ENCODE measurements around the gene ANKRD22. TPM values are rescaled to one million over a fixed set of nuclear protein-coding genes. Genes with fewer than 3 reads are reported as not detected.

Gene ANKRD22
- total and polyA plus RNA-seq, 2 donors (not counting 3 experiments of a cell fraction or from before 2014, with no cell fraction given): not detected

DNA sequence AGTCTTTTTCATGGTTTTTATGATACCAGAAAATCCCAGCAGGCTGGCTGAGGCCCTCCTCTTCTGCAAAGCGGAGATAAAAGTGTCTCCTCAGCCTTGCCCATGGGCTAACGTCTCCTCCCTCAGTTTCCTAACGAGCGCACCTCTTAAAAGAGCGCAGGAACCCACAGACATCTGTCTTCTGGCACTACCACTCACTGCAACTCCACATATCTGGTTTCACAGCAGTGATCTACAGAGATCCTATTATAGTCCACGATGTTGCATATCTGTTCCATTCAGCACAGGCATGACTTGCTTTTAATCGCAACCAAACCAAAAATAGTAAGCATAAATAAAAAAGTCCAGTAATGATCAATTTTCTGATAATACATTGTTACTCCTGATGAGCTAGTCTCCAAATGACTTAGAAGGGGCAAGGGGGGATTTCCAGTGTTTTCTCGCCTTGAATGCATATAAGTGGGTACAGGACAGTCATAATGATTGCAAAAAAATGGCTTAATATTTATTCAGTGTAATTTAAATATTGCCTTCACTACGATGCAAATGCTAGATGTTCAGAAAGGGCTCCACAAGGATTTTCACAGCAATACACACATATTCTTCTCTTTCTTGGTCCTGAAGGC, 20.9 kb downstream of the ANKRD22 start:
- Histone ChIP-seq H3K9ac (replicated peaks; ENCODE audit: extremely low read depth, insufficient read depth, low read length) (no peak overlapping the region), H3K36me3 (ENCODE audit: control insufficient read depth in 2 of 2, extremely low read depth in 1 of 2, insufficient read depth in 2 of 2, low read length in 2 of 2) (no peaks in the 10 kb centered on the region), H4K20me1 (replicated peaks; ENCODE audit: control insufficient read depth, extremely low read depth, insufficient read depth, low read length) (no peaks in the 10 kb centered on the region), H2AFZ (ENCODE audit: low read depth, low read length) (no peak overlapping the region), H3K4me1 (ENCODE audit: control insufficient read depth, extremely low read depth, insufficient read depth, low read length) (no peaks in the 10 kb centered on the region), H3K9me3 (replicated peaks; ENCODE audit: control insufficient read depth, insufficient read depth, low read length) (no peaks in the 10 kb centered on the region), H3K27ac (ENCODE audit: insufficient read depth, low read depth, low read length) (no peak overlapping the region), H3K27me3 (ENCODE audit: control insufficient read depth in 2 of 2, insufficient read depth in 2 of 2, low read length in 2 of 2) (peaks cover 0 to 2% of the 10 kb centered on the region in 2 experiments), H3K79me2 (ENCODE audit: control insufficient read depth, insufficient read depth, low read length) (no peaks in the 10 kb centered on the region), H3K9me1 (replicated peaks; ENCODE audit: control insufficient read depth, extremely low read depth, insufficient read depth, low read length) (no peaks in the 10 kb centered on the region), H3K4me2 (ENCODE audit: insufficient read depth, low read length) (no peak overlapping the region), H3K4me3 (replicated peaks in 1 of 3; ENCODE audit: insufficient read depth in 1 of 3, low read depth in 1 of 3, low read length in 3 of 3) (no peak overlapping the region)
- POLR2A ChIA-PET: no interaction called here
- FAIRE-seq (no peak), DNase-seq (ENCODE audit: low read depth, low spot score) (no peak)
- TF ChIP-seq, protein P1, sequence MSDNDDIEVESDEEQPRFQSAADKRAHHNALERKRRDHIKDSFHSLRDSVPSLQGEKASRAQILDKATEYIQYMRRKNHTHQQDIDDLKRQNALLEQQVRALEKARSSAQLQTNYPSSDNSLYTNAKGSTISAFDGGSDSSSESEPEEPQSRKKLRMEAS (IDR thresholded peaks at IDR 0.05; ENCODE audit: insufficient read depth, insufficient read length): no peak
- TF ChIP-seq, protein P2, sequence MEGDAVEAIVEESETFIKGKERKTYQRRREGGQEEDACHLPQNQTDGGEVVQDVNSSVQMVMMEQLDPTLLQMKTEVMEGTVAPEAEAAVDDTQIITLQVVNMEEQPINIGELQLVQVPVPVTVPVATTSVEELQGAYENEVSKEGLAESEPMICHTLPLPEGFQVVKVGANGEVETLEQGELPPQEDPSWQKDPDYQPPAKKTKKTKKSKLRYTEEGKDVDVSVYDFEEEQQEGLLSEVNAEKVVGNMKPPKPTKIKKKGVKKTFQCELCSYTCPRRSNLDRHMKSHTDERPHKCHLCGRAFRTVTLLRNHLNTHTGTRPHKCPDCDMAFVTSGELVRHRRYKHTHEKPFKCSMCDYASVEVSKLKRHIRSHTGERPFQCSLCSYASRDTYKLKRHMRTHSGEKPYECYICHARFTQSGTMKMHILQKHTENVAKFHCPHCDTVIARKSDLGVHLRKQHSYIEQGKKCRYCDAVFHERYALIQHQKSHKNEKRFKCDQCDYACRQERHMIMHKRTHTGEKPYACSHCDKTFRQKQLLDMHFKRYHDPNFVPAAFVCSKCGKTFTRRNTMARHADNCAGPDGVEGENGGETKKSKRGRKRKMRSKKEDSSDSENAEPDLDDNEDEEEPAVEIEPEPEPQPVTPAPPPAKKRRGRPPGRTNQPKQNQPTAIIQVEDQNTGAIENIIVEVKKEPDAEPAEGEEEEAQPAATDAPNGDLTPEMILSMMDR (IDR thresholded peaks at IDR 0.05; ENCODE audit: extremely low read depth in 1 of 2, insufficient read depth in 1 of 2, low read depth in 1 of 2, low read length in 2 of 2): no peak
- intact Hi-C loops (cut with micrococcal nuclease): no loop called here
- dilution Hi-C loops (cut with MboI; ENCODE audit: extremely low pct_ligation_motif_present, low sequenced_read_pairs): no loop called here
- no TSS peak for BruUV-seq (replicated peaks)
- CTCF ChIA-PET: interaction anchor here (0.9 to 5.3 kb wide), 4 partner anchors 102 to 266 kb away, joined by 3 to 26 read pairs (median 14); no protein-coding TSS in a partner anchor

DNA sequence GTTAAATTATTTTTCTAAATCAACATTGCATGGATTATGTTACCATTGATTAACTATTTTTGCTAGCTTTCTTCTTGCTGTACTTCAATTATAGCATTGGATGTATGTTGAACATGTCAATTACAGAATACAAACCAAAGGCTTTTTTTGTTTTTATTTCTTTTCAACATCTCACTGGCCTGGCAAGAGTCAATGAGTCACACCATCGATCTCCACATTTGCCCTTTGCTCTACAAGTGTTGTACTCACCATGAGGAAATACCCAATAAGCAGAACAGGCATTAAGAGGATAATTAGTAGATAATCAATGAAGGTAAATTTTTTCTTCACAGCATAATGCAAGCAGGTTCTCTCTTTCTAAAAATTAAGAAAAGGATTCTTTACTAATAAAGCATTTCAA, 23.3 kb downstream of the ANKRD22 start:
- no peak overlapping the region for H3K4me2 ChIP-seq (ENCODE audit: insufficient read depth, low read length)
- CTCF ChIA-PET: interaction anchor here (0.7 to 5.3 kb wide), 4 partner anchors 9 to 263 kb away, joined by 4 to 26 read pairs (median 9); no protein-coding TSS in a partner anchor
- H4K20me1 ChIP-seq (replicated peaks; ENCODE audit: control insufficient read depth, extremely low read depth, insufficient read depth, low read length): no peaks in the 10 kb centered on the region
- H3K4me1 ChIP-seq (ENCODE audit: control insufficient read depth, extremely low read depth, insufficient read depth, low read length): no peaks in the 10 kb centered on the region
- H3K36me3 ChIP-seq (ENCODE audit: control insufficient read depth in 2 of 2, extremely low read depth in 1 of 2, insufficient read depth in 2 of 2, low read length in 2 of 2): no peaks in the 10 kb centered on the region
- H3K9me1 ChIP-seq (replicated peaks; ENCODE audit: control insufficient read depth, extremely low read depth, insufficient read depth, low read length): no peaks in the 10 kb centered on the region
- H3K27ac ChIP-seq (ENCODE audit: insufficient read depth, low read depth, low read length): no peak overlapping the region
- H3K9ac ChIP-seq (replicated peaks; ENCODE audit: extremely low read depth, insufficient read depth, low read length): no peak overlapping the region
- dilution Hi-C loops (cut with MboI; ENCODE audit: extremely low pct_ligation_motif_present, low sequenced_read_pairs) (no loop called here), intact Hi-C loops (cut with micrococcal nuclease) (no loop called here)
- no peak for FAIRE-seq
- BruUV-seq (replicated peaks): no TSS peak
- TF ChIP-seq FOS (IDR thresholded peaks at IDR 0.05; ENCODE audit: borderline replicate concordance, insufficient read depth, low read length) (no peak), EZH2 (IDR thresholded peaks at IDR 0.05; ENCODE audit: borderline replicate concordance, low read depth, low read length, severe bottlenecking) (no peak), POLR2AphosphoS5 (IDR thresholded peaks at IDR 0.05; ENCODE audit: insufficient read depth, low read depth, low read length) (no peak), POLR2A (IDR thresholded peaks at IDR 0.05; ENCODE audit: low read depth, low read length) (no peak), JUN (IDR thresholded peaks at IDR 0.05; ENCODE audit: borderline replicate concordance, insufficient read depth, insufficient read length, low read depth) (no peak), GATA2 (IDR thresholded peaks at IDR 0.05; ENCODE audit: insufficient read depth, insufficient read length, low read depth, low read length) (no peak)
- TF ChIP-seq, protein P2 (IDR thresholded peaks at IDR 0.05; ENCODE audit: extremely low read depth in 1 of 2, insufficient read depth in 1 of 2, low read depth in 1 of 2, low read length in 2 of 2): no peak
- TF ChIP-seq, protein P1 (IDR thresholded peaks at IDR 0.05; ENCODE audit: insufficient read depth, insufficient read length): no peak
- no peaks in the 10 kb centered on the region for H3K9me3 ChIP-seq (replicated peaks; ENCODE audit: control insufficient read depth, insufficient read depth, low read length)
- H3K79me2 ChIP-seq (ENCODE audit: control insufficient read depth, insufficient read depth, low read length): no peaks in the 10 kb centered on the region
- no peak overlapping the region for H2AFZ ChIP-seq (ENCODE audit: low read depth, low read length)
- H3K4me3 ChIP-seq (replicated peaks in 1 of 3; ENCODE audit: insufficient read depth in 1 of 3, low read depth in 1 of 3, low read length in 3 of 3): no peak overlapping the region
- peaks cover 0 to 2% of the 10 kb centered on the region in 2 experiments for H3K27me3 ChIP-seq (ENCODE audit: control insufficient read depth in 2 of 2, insufficient read depth in 2 of 2, low read length in 2 of 2)
- no peak for DNase-seq (ENCODE audit: low read depth, low spot score)
- POLR2A ChIA-PET: no interaction called here
